Heart left ventricle (tissue), 16 donors: ENCODE results near the gene E2F1. TPM values are rescaled to one million over a fixed set of nuclear protein-coding genes. Genes with fewer than 3 reads are reported as not detected.

Source experiments
- ATAC-seq, 4 donors: fragments of 200-7000 bp; cut with Tn5 transposase; one replicate each; pipeline ENCODE4 v1.9.1; 2020 to 2022; ENCODE audit warnings: moderate library complexity in 4 of 4, mild to moderate bottlenecking in 3 of 4, moderate number of reproducible peaks in 1 of 4
- DNase-seq, 5 donors: peaks; one replicate each; pipeline ENCODE4 v3.0.0-alpha.2; 2020
- H3K27ac ChIP-seq, 12 donors: fragments of 200-600 bp; sonication (generic) in 4 of 12; one replicate each; pipeline versions ENCODE4 v1.5.0 to v1.8.0; 2016 to 2022; ENCODE audit warnings: mild to moderate bottlenecking in 2 of 12
- H3K27me3 ChIP-seq, 9 donors: fragments of 200-600 bp; sonication (generic) in 2 of 9; one replicate each; pipeline versions ENCODE4 v1.5.1 to v1.8.0; 2016 to 2022; ENCODE audit warnings: mild to moderate bottlenecking in 3 of 9
- H3K36me3 ChIP-seq, 9 donors: fragments of 200-600 bp; sonication (generic) in 2 of 9; one replicate each; pipeline versions ENCODE4 v1.5.0 to v1.8.0; 2018 to 2022; ENCODE audit warnings: mild to moderate bottlenecking in 2 of 9
- H3K4me1 ChIP-seq, 12 donors: fragments of 200-600 bp; sonication (generic) in 4 of 12; one replicate each; pipeline versions ENCODE4 v1.5.0 to v1.8.0; 2016 to 2022; ENCODE audit warnings: mild to moderate bottlenecking in 3 of 12
- H3K4me3 ChIP-seq, 12 donors: fragments of 200-600 bp; sonication (generic) in 4 of 12; one replicate each; pipeline versions ENCODE4 v1.5.0 to v1.8.0; 2017 to 2022; ENCODE audit warnings: mild to moderate bottlenecking in 9 of 12, moderate library complexity in 4 of 12
- H3K9me3 ChIP-seq, 12 donors: fragments of 200-600 bp; sonication (generic) in 4 of 12; one replicate each; pipeline versions ENCODE4 v1.5.0 to v1.8.0; 2016 to 2022; ENCODE audit warnings: mild to moderate bottlenecking in 1 of 12
- CTCF ChIP-seq, 12 donors: fragments of 200-600 bp; sonication (generic) in 4 of 12; IDR thresholded peaks; one replicate each; pipeline versions ENCODE4 v1.5.0 to v1.8.0; 2018 to 2022; ENCODE audit warnings: antibody characterized with exemption in 12 of 12, mild to moderate bottlenecking in 5 of 12
- POLR2A ChIP-seq, 2 donors: fragments of 450-650 bp; IDR thresholded peaks; one replicate each; pipeline ENCODE4 v1.6.1; 2017; ENCODE audit warnings: antibody characterized with exemption in 2 of 2, mild to moderate bottlenecking in 2 of 2, moderate library complexity in 2 of 2
- WGBS, 4 donors: extraction: QIAGEN DNeasy Blood & Tissue Kit in 2 of 4; methylation state at CpG; one replicate each; pipeline versions ENCODE4 v1.1.5 to v1.1.7; 2013 to 2018; 5-methylcytosine and 5-hydroxymethylcytosine counted together
- intact Hi-C, 10 donors: fragments of 100-400 bp; cut with DNase I; formaldehyde crosslinking; loops; one replicate each; pipeline versions ENCODE4 v1.11.1 to v1.14.2; 2022
- polyA plus RNA-seq, 2 donors: library from polyadenylated mRNA; stranded (reverse); fragments of 200-250 nt; gene quantifications; one replicate each; pipeline ENCODE4 v1.2.3, GENCODE V29; 2013
- total RNA-seq, 9 donors: library from RNA; depleted of rRNA in 2 of 9; stranded (reverse); fragments of >200 nt in 2 of 9; fragmentation: NEBNext Ultra II Directional in 3 of 9; extraction: Animal tissue kit (Norgen Biotek cat#: 25700) in 3 of 9; gene quantifications; one replicate each; pipeline versions ENCODE4 v1.1.0 to v1.2.4, GENCODE V29; 2016 to 2023
- donor health status: ischemic (EF 13 %, LVEDD 7.1; RV severe dilation, severe dysfunction).
- donor health status: healthy with polysubstance abuse.
- donor health status: DM: no; HTN: yes; CAD: no.
- donor health status: DM: no; HTN: no; CAD: no.
- donor health status: ischemic (EF 25% LVEDD 6.9; RV normal size, moderate dysfunction).
- donor health status: ischemic (EF 25% LVEDD 5.7; RV mildly dilated, moderate dysfunction).
- donor health status: healthy.
- donor health status: DM: yes; HTN: yes; CAD: no.
- donor health status: ischemic (EF 35%, LVEDD 5.7; RV mildly dilated, moderate dysfunction).
- donor health status: nonischemic (EF 11% LVEDD 7.7; RV severe dilation, severe dysfunction).
- donor health status: DM: yes; HTN: yes; CAD: no.
- donor health status: PGD.
- donor health status: ischemic (EF 29% LVEDD 5.4; RV normal size, mild dysfunction).
- donor health status: nonischemic (EF 23%, LVEDD 6.1; RV moderate dilation, normal function).

Gene E2F1
- total and polyA plus RNA-seq, 11 donors, result 0.32 to 6.4 (median 1.1) TPM

- no peaks in the 10 kb centered on the region for H3K9me3 ChIP-seq
- H3K36me3 ChIP-seq, result peaks cover 0 to 11% (median 0%) of the 10 kb centered on the region in 9 donors
- H3K4me3 ChIP-seq, result no peak overlapping the region
- H3K4me1 ChIP-seq, result peaks cover 0 to 50% (median 21%) of the 10 kb centered on the region in 12 donors
- no peak for ATAC-seq
- 94 to 96% (median 95%) methylated on average over 11 of the region's 11 CpGs for WGBS, 4 donors
- peak overlapping the region in 8 of 12 donors; percentile 75 to 95 (median 90) for H3K27ac ChIP-seq
- intact Hi-C loops, result no loop called here
- TF ChIP-seq CTCF (IDR thresholded peaks at IDR 0.05) (no peak), POLR2A (IDR thresholded peaks at IDR 0.05) (no peak)
- no peak for DNase-seq
- no peaks in the 10 kb centered on the region for H3K27me3 ChIP-seq
Observed at GRCh38 chr20:33676121-33676520, 10.1 kb downstream of the E2F1 start.

GRCh38 chr20:33675136-33675959 lies 10.8 kb downstream of the E2F1 start:
- Histone ChIP-seq H3K36me3 (peaks cover 0 to 19% (median 0%) of the 10 kb centered on the region in 9 donors), H3K9me3 (no peaks in the 10 kb centered on the region), H3K4me1 (peaks cover 0 to 43% (median 25%) of the 10 kb centered on the region in 12 donors), H3K27me3 (no peaks in the 10 kb centered on the region), H3K27ac (peak overlapping the region; percentile 75 to 95 (median 90)), H3K4me3 (peak overlapping the region in 10 of 12 donors; percentile 62 to 95 (median 76))
- DNase-seq (no peak), ATAC-seq (no peak)
- no peak for TF ChIP-seq CTCF (IDR thresholded peaks at IDR 0.05)
- TF ChIP-seq POLR2A (IDR thresholded peaks at IDR 0.05), result no peak
- intact Hi-C loops, result no loop called here
- WGBS, 4 donors, result 57 to 66% (median 65%) methylated on average over 16 of the region's 16 CpGs

- TF ChIP-seq CTCF (IDR thresholded peaks at IDR 0.05) (peak in 1 of 12 donors; percentile 4), POLR2A (IDR thresholded peaks at IDR 0.05) (peak in 1 of 2 donors; percentile 64)
- peak; percentile 53 to 91 (median 78) for ATAC-seq
- peaks cover 0 to 26% (median under 1%) of the 10 kb centered on the region in 9 donors for H3K36me3 ChIP-seq
- 4 to 8% (median 5%) methylated on average over 29 to 73 of the region's 73 CpGs for WGBS, 4 donors
- intact Hi-C loops, result loop anchor here in 2 of 10 donors (5.0 kb wide), 1 partner anchor 58 kb away; the partner anchor contains the start of gene ZNF341 (in 2 of the 2)
- H3K27me3 ChIP-seq, result no peaks in the 10 kb centered on the region
- peak within 1 kb of the TSS; percentile 50 to 95 (median 72) for H3K4me3 ChIP-seq
- DNase-seq, result peak; percentile 86 to 93 (median 89)
- no peaks in the 10 kb centered on the region for H3K9me3 ChIP-seq
- peak within 1 kb of the TSS; percentile 75 to 95 (median 90) for H3K27ac ChIP-seq
- peaks cover 0 to 43% (median 29%) of the 10 kb centered on the region in 12 donors for H3K4me1 ChIP-seq
Observed at GRCh38 chr20:33674294-33675135, 11.7 kb downstream of the E2F1 start, which contains the start of gene NECAB3. NECAB3 (minus strand) TSS chr20:33674428; CDS start chr20:33674352, 76 bp downstream.
